Astrocyte (in vitro differentiated cells and primary cell): ENCODE data around the gene HSD17B3. TPM values are rescaled to one million over a fixed set of nuclear protein-coding genes. Genes with fewer than 3 reads are reported as not detected.

Experiments used
- DNase-seq: peaks from one replicate; pipeline ENCODE4 v3.0.0-alpha.2; 2010; ENCODE audit warnings: low read depth
- FAIRE-seq: peaks from 2 replicates; lab custom pipeline; 2011; peaks lifted over from hg19 to GRCh38; lab: Jason Lieb, UNC
- H2AFZ ChIP-seq: 2 replicates; pipeline ENCODE4 v1.6.0; 2012; ENCODE audit warnings: low read depth, low read length, inconsistent platforms
- H3K27ac ChIP-seq: 2 replicates; pipeline ENCODE4 v1.5.1; 2011; ENCODE audit warnings: low read depth, low read length, inconsistent platforms
- H3K27me3 ChIP-seq: 2 replicates; pipeline ENCODE4 v1.6.0; 2011; ENCODE audit warnings: low read length, inconsistent platforms; ENCODE audit not compliant: insufficient read depth
- H3K36me3 ChIP-seq: 2 replicates; pipeline ENCODE4 v1.5.1; 2011; ENCODE audit warnings: low read length, inconsistent platforms; ENCODE audit not compliant: insufficient read depth
- H3K4me1 ChIP-seq: 2 replicates; pipeline ENCODE4 v1.5.1; 2011; ENCODE audit warnings: low read length, inconsistent platforms; ENCODE audit not compliant: insufficient read depth
- H3K4me2 ChIP-seq: 2 replicates; pipeline ENCODE4 v1.6.0; 2012; ENCODE audit warnings: low read length, inconsistent platforms
- H3K4me3 ChIP-seq: 2 replicates; pipeline ENCODE4 v1.5.1; 2011; ENCODE audit warnings: low read depth, mild to moderate bottlenecking, low read length, inconsistent platforms; ENCODE audit not compliant: insufficient read depth
- H3K79me2 ChIP-seq: 2 replicates; pipeline ENCODE4 v1.6.0; 2012; ENCODE audit warnings: mild to moderate bottlenecking, low read length, inconsistent platforms; ENCODE audit not compliant: insufficient read depth
- H3K9ac ChIP-seq: 2 replicates; pipeline ENCODE4 v1.6.0; 2012; ENCODE audit warnings: mild to moderate bottlenecking, low read length, inconsistent platforms
- H3K9me3 ChIP-seq: 2 replicates; pipeline ENCODE4 v1.5.1; 2012; ENCODE audit warnings: low read depth, mild to moderate bottlenecking, low read length, inconsistent platforms; ENCODE audit not compliant: insufficient read depth
- H4K20me1 ChIP-seq: 2 replicates; pipeline ENCODE4 v1.6.0; 2012; ENCODE audit warnings: low read length, inconsistent platforms; ENCODE audit not compliant: insufficient read depth
- H3K27ac Mint-ChIP-seq: one replicate; pipeline ENCODE4 v1.8.0; 2021; ENCODE audit warnings: mild to moderate bottlenecking, mixed read lengths; ENCODE audit not compliant: unreplicated experiment
- H3K27me3 Mint-ChIP-seq: one replicate; pipeline ENCODE4 v1.8.0; 2021; ENCODE audit warnings: low read depth, mixed read lengths; ENCODE audit not compliant: unreplicated experiment
- H3K36me3 Mint-ChIP-seq: one replicate; pipeline ENCODE4 v1.8.0; 2021; ENCODE audit warnings: low read depth, mixed read lengths; ENCODE audit not compliant: unreplicated experiment
- H3K4me1 Mint-ChIP-seq: one replicate; pipeline ENCODE4 v1.8.0; 2021; ENCODE audit warnings: low read depth, mixed read lengths; ENCODE audit not compliant: unreplicated experiment
- H3K4me3 Mint-ChIP-seq: one replicate; pipeline ENCODE4 v1.8.0; 2021; ENCODE audit warnings: mild to moderate bottlenecking, moderate library complexity, mixed read lengths; ENCODE audit not compliant: unreplicated experiment
- H3K9me3 Mint-ChIP-seq: one replicate; pipeline ENCODE4 v1.8.0; 2021; ENCODE audit warnings: mild to moderate bottlenecking, mixed read lengths; ENCODE audit not compliant: unreplicated experiment
- CTCF ChIP-seq: IDR thresholded peaks from 2 replicates; pipeline ENCODE4 v1.5.1; 2011; ENCODE audit warnings: low read depth, mild to moderate bottlenecking, inconsistent platforms, low read length, moderate library complexity; ENCODE audit not compliant: insufficient read depth
- EZH2 ChIP-seq: IDR thresholded peaks from 2 replicates; pipeline ENCODE4 v1.6.1; 2012; ENCODE audit warnings: mild to moderate bottlenecking, low read length, inconsistent platforms; ENCODE audit not compliant: insufficient read depth
- total RNA-seq: library from RNA; stranded (reverse); gene quantifications from 2 replicates; pipeline ENCODE4 v1.2.1, GENCODE V29; 2021

The HSD17B3 gene
- total RNA-seq, 1 donor from 2014 or later: not detected

DNA sequence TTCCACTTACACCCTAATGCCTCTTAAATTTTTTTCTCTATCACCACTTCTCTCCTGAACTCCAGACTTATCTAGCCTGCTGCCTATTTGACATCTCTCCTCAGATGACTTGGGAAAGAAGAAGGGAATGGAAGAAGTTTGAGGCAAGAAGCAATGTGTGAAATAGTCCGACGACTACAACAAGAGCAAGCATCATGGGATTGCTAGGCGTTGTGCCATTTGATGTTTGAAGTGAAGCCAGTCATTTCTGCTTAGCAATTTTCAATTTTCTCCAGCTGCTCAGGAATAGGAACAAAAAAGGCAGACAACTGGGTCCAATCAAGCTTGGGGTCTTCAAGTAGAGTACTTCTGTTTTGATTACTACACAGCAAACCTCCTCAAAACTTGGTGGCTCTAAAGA lies 106.4 kb downstream of the HSD17B3 start:
- FAIRE-seq: no peak
- peaks cover 27% of the 10 kb centered on the region for H3K27me3 Mint-ChIP-seq
- Histone ChIP-seq H2AFZ (no peak overlapping the region), H3K9me3 (no peaks in the 10 kb centered on the region), H3K27me3 (peaks cover 12% of the 10 kb centered on the region), H3K36me3 (no peaks in the 10 kb centered on the region), H3K79me2 (no peaks in the 10 kb centered on the region), H4K20me1 (no peaks in the 10 kb centered on the region), H3K4me2 (no peak overlapping the region), H3K4me3 (no peak overlapping the region), H3K27ac (no peak overlapping the region), H3K9ac (no peak overlapping the region), H3K4me1 (no peaks in the 10 kb centered on the region)
- H3K4me3 Mint-ChIP-seq: no peak overlapping the region
- peaks cover 11% of the 10 kb centered on the region for H3K9me3 Mint-ChIP-seq
- H3K4me1 Mint-ChIP-seq: peaks cover 5% of the 10 kb centered on the region
- no peak overlapping the region for H3K27ac Mint-ChIP-seq
- no peak for DNase-seq
- no peaks in the 10 kb centered on the region for H3K36me3 Mint-ChIP-seq
- TF ChIP-seq CTCF (no peak), EZH2 (no peak)

DNA sequence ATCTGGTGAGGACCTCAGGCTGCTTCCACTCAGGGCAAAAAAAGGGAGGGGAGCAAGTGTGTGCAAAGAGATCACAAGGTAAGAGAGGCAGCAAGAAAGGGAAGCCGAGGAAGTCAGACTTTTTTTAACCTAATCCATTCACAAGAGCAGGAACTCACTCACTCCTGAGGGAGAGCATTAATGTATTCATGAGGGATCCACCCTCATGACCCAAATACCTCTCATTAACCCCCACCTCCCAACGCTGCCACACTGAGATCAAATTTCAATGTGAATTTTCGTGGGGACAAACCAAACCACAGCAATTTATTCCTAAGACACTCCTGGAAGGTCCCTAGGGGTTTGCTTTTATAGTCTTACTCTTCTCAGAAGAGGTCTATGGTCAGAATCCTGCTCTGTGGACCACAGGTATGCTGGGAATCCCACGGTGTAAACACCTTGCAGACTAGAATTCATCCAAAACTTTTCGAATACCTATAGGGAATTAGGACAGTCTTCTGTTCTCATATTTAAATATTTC lies 108.7 kb downstream of the HSD17B3 start:
- H3K27me3 Mint-ChIP-seq: peaks cover 24% of the 10 kb centered on the region

More for the DNA sequence above, 108.7 kb downstream of the HSD17B3 start:
- no peak overlapping the region for H3K4me3 Mint-ChIP-seq
- Histone ChIP-seq H3K9me3 (peaks cover 7% of the 10 kb centered on the region), H3K27me3 (peaks cover 9% of the 10 kb centered on the region), H3K79me2 (no peaks in the 10 kb centered on the region), H4K20me1 (no peaks in the 10 kb centered on the region), H3K4me3 (no peak overlapping the region), H3K27ac (no peak overlapping the region), H3K4me1 (no peaks in the 10 kb centered on the region), H2AFZ (no peak overlapping the region), H3K9ac (no peak overlapping the region), H3K4me2 (no peak overlapping the region), H3K36me3 (no peaks in the 10 kb centered on the region)
- H3K36me3 Mint-ChIP-seq: peaks cover 3% of the 10 kb centered on the region
- peaks cover 20% of the 10 kb centered on the region for H3K9me3 Mint-ChIP-seq
- TF ChIP-seq EZH2: no peak
- no peak for TF ChIP-seq CTCF
- DNase-seq (no peak), FAIRE-seq (no peak)
- H3K27ac Mint-ChIP-seq: no peak overlapping the region
- no peaks in the 10 kb centered on the region for H3K4me1 Mint-ChIP-seq
